ENCODE measurements around the gene TCP10L.

The TCP10L gene

DNA sequence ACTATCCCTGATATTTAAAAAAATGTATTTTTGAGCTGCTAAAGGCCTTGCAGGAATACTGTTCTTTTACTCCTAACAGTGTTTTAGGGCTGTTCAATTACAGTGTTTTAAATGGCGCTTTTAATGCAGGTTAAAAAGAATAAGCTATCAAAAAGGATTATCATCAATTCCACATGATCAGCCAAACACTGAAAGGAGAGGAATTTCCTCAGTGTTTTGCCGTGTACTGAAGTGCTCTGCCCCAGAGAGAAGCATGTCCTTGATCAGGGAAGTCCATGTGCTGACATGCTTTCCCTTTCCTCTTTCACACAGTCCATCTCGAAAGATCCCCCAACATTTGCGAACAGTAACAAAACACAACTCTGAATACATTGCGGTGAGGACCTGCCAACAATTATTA is 23.5 kb upstream of the TCP10L start:
- no peak for TF ChIP-seq ZFX (IDR thresholded peaks at IDR 0.05)
- TF ChIP-seq, protein P1, sequence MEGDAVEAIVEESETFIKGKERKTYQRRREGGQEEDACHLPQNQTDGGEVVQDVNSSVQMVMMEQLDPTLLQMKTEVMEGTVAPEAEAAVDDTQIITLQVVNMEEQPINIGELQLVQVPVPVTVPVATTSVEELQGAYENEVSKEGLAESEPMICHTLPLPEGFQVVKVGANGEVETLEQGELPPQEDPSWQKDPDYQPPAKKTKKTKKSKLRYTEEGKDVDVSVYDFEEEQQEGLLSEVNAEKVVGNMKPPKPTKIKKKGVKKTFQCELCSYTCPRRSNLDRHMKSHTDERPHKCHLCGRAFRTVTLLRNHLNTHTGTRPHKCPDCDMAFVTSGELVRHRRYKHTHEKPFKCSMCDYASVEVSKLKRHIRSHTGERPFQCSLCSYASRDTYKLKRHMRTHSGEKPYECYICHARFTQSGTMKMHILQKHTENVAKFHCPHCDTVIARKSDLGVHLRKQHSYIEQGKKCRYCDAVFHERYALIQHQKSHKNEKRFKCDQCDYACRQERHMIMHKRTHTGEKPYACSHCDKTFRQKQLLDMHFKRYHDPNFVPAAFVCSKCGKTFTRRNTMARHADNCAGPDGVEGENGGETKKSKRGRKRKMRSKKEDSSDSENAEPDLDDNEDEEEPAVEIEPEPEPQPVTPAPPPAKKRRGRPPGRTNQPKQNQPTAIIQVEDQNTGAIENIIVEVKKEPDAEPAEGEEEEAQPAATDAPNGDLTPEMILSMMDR (conservative IDR thresholded peaks at IDR 0.05), result no peak
- H3K27ac ChIP-seq, result no peak overlapping the region

DNA sequence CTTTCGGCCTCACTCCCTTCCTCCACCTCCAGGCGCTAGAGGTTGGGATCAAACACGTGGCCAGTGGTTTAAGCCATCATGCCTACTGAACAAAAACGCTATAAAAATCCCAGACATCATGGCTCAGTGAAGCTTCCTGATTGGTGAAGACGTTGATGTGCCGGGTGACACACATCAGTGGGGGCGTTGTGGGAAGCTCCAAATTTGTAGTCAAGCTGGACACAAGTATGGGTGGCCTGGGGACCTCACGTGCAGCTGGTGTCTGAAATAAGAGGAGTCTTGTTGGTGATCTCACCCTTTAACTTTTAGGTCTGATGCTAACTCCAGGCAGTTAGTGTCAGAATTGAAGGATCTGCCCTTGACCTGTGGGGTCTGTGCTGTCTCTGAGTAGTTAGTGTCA is 20.1 kb upstream of the TCP10L start:
- no peak for TF ChIP-seq ZFX (IDR thresholded peaks at IDR 0.05)
- TF ChIP-seq, protein P1 (conservative IDR thresholded peaks at IDR 0.05), result no peak
- H3K27ac ChIP-seq, result no peak overlapping the region

DNA sequence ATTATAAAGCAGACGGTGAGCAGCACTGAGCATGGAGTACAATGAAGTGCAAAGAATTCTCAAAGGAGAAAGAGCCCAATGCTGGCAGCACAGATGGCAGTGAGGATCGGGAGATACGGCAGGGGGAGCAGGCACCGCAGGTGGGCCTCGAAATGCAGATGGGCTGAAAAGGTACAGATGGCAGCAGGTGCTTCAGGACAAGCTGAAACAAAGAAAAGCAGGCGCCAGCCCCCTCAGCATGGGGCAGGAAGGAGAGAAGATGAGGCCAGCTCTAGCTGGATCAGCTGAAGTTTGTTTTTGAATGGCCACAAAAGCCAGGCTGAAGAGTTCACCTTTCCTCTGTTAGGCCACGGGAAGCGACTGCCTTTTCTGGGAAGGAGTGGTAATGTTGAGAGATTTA is 19.1 kb upstream of the TCP10L start:
- no peak overlapping the region for H3K27ac ChIP-seq
- TF ChIP-seq ZFX (IDR thresholded peaks at IDR 0.05), result no peak
- TF ChIP-seq, protein P1 (conservative IDR thresholded peaks at IDR 0.05), result no peak

DNA sequence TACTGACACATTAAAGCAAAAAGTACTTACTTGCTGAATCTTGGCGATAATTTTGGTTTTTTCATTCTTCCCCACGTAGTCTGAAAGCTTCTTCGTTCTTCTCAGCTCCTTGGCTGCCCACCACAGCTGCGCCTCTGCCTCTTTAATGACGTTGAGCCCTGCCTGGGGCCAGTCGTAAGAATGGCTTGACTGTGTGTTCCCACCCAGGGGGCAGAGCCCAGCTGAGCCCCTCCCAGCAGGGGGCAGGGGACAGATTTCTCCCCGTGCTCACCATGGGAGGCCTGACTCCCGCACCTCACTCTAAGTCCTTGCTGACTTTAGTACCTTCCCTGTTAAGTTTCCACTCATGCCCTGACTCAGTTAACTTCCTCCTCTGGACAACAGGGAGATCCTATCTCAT is 17.8 kb upstream of the TCP10L start:
- no peak overlapping the region for H3K27ac ChIP-seq
- TF ChIP-seq, protein P1 (conservative IDR thresholded peaks at IDR 0.05), result no peak
- no peak for TF ChIP-seq ZFX (IDR thresholded peaks at IDR 0.05)

DNA sequence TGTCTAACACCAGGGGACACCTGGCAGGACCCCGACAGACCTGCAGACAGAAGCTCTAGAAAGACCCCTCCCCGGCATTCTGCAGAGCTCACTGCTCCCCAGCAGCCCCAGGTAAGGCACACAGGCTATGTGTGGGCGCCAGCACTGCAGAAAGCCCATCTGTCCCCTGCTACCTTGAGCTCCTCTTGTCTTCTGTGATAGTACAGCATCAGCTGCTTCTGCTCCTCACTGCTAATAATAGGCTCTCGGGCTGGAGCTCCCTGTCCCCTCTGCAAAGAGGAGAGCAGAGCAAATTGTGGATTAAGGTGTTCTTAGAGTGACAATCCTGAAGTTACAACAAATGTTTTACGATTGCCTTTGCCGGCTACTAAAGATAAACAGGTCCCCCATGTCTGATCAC is 16.8 kb upstream of the TCP10L start:
- no peak overlapping the region for H3K27ac ChIP-seq

DNA sequence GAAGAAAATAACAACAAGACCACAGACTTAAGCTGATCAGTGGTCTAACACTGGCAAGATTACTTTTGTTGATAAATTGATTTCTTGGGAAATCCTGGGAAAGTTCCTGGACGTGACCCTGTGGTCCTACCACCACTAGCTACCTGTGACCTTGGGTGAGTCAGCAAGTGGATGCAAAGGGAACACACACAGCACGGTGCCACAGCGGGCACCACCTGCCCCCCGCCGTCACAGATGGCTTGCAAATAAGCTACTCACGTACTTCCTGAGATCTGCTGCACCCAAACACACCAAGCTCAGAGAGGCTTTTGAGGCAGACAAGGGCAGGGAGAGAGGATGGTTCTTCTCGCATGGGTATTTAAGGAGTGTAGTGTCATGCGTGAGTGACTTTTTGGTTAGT is 14.2 kb upstream of the TCP10L start:
- no peak overlapping the region for H3K27ac ChIP-seq

More for the DNA sequence above, 16.8 kb upstream of the TCP10L start:
- no peak for TF ChIP-seq ZFX (IDR thresholded peaks at IDR 0.05)
- TF ChIP-seq, protein P1 (conservative IDR thresholded peaks at IDR 0.05), result no peak

DNA sequence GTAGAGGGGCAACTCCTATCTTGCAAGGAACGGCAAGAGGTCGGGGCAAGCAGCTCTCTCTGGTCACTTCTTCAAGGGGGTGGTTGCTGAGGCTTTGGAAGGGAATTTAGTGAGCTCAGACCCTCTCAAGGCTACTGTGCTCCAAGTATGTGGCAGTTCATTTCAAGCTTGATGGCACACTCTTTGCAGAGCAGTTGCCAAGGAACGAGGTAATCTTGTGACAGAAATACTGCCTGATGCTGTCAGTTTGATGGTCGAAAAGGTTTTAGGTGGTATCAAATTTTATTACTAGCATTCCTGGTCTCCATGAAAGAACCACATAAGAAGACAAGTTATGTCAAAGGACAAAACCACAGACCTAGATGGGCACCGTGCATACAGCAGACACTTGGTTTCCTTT is 13.8 kb upstream of the TCP10L start:
- TF ChIP-seq, protein P1 (conservative IDR thresholded peaks at IDR 0.05), result no peak
- TF ChIP-seq ZFX (IDR thresholded peaks at IDR 0.05), result no peak

More for the DNA sequence above, 14.2 kb upstream of the TCP10L start:
- TF ChIP-seq, protein P1 (conservative IDR thresholded peaks at IDR 0.05), result no peak
- TF ChIP-seq ZFX (IDR thresholded peaks at IDR 0.05), result no peak

More for the DNA sequence above, 13.8 kb upstream of the TCP10L start:
- no peak overlapping the region for H3K27ac ChIP-seq
